Vagina (tissue), 2 donors: Measurements from ENCODE around the gene POU3F2.

Experiments
- CTCF ChIP-seq, 3 experiments: fragments of 450-650 bp in 2 of 3; fragments of 200-600 bp in 1 of 3; sonication (generic) in 1 of 3; IDR thresholded peaks; one replicate each; pipeline ENCODE4 v1.5.1; 2017 to 2019; ENCODE audit warnings: antibody characterized with exemption in 3 of 3, mild to moderate bottlenecking in 2 of 3, moderate library complexity in 2 of 3
- POLR2A ChIP-seq, 2 donors: fragments of 450-650 bp; IDR thresholded peaks; one replicate each; pipeline ENCODE4 v1.6.1; 2017; ENCODE audit warnings: antibody characterized with exemption in 2 of 2, mild to moderate bottlenecking in 2 of 2, moderate library complexity in 2 of 2
- POLR2AphosphoS5 ChIP-seq, 2 donors: sonication (generic); formaldehyde crosslinking; IDR thresholded peaks; one replicate each; pipeline ENCODE4 v1.9.0; 2017; ENCODE audit warnings: antibody characterized with exemption in 2 of 2, mild to moderate bottlenecking in 2 of 2, low read depth in 1 of 2; ENCODE audit not compliant: insufficient read depth in 1 of 2

GRCh38 chr6:98831057-98831958 lies 3.1 kb upstream of the POU3F2 start:
- no peak for TF ChIP-seq CTCF (IDR thresholded peaks at IDR 0.05)
- TF ChIP-seq POLR2A (IDR thresholded peaks at IDR 0.05), result no peak
- TF ChIP-seq POLR2AphosphoS5 (IDR thresholded peaks at IDR 0.05; ENCODE audit: insufficient read depth in 1 of 2, low read depth in 1 of 2), result no peak
